ENCODE results near the gene RAB1B.

Gene RAB1B

DNA sequence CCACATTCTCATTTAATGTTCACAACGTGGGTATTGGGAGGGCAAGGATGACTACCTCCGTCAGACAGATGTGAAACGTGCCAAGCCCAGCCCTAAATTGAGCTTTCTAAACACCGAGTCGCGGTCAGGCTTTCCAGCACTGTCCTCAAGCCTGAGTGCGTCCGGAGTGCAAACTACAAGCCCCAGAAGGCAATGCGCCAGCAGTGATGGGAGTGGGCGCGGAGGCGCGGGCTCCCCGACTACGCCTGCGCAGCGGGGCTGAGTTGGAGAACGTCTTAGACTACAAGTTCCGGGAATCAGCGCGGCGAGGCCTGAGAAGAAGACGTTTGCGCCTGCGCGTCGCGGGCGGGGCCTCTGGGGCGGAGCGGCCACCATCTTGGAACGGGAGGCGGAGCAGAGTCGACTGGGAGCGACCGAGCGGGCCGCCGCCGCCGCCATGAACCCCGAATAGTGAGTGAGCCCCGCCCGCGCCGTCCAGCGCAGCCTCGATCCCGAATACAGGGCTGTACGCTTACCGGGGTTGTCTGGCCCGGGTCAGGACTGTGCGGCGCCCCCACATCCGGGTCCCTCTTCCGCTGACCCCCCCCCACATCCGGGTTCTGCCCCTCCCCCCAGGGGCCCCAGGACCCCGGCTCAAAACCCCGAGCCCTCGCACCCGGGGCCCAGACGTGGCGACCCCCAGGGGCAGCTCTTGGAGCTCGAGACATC is at the start of gene RAB1B:
RAB1B (plus strand) TSS at position 396 of the 708 bp plus-strand sequence; CDS start at position 437, 41 bp downstream.
- DNase-seq, result peak; percentile 99

- DNase-seq, result no peak
Observed at GRCh38 chr11:66218846-66219620, 49.4 kb upstream of the RAB1B start.

DNA sequence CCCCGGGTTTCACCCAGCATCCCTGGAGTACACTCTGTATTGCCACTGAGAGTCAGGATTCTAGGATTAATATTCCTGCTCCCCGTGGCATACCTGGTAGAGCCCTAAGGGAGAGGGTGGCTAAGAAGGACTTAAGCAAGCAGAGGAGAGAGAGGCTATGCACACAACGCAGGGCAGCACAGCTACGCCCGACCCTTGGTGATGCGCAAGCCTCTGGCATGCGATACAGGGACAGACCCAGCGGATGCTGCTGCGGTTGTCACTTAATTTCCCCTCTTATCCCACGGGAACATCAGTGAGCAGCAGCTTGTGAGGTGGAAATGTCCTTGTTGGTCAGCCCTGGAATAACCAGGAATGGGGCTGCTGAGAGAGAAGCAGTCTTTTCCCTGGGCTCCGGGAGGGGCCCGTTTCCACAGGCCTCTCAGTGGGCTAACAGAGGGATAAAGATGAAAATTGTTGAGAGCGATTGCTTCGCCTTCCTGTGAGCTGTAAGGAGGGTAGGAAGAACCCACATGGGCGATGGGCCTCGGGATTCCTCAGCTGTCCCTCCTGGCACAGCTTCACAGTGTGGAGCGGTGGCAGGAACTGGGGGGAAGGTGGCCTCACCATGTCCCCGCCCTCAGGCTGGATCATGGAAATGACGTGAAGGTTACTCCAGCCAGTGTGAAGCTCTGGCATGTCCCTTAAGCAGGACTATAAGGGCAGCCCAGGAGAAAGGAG is 48.4 kb upstream of the RAB1B start:
- DNase-seq, result no peak

DNA sequence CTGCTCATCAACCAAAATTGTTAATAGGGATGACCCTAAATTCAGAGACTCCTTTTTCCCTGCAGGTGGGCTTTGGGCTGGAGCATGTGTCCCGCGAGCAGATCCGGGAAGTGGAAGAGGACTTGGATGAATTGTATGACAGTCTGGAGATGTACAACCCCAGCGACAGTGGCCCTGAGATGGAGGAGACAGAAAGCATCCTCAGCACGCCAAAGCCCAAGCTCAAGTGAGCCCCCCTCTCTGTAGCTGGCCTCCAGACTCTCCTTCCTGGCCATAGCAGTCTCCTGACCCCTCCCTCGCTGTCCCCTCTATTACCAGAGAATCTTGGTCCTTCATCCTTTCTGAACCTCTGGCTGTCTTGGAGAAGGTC is 47.9 kb upstream of the RAB1B start:
- DNase-seq, result no peak

- DNase-seq, result no peak
Observed at GRCh38 chr11:66221012-66221411, 47.4 kb upstream of the RAB1B start.

GRCh38 chr11:66221726-66222236 is 46.7 kb upstream of the RAB1B start:
- DNase-seq, result no peak

DNA sequence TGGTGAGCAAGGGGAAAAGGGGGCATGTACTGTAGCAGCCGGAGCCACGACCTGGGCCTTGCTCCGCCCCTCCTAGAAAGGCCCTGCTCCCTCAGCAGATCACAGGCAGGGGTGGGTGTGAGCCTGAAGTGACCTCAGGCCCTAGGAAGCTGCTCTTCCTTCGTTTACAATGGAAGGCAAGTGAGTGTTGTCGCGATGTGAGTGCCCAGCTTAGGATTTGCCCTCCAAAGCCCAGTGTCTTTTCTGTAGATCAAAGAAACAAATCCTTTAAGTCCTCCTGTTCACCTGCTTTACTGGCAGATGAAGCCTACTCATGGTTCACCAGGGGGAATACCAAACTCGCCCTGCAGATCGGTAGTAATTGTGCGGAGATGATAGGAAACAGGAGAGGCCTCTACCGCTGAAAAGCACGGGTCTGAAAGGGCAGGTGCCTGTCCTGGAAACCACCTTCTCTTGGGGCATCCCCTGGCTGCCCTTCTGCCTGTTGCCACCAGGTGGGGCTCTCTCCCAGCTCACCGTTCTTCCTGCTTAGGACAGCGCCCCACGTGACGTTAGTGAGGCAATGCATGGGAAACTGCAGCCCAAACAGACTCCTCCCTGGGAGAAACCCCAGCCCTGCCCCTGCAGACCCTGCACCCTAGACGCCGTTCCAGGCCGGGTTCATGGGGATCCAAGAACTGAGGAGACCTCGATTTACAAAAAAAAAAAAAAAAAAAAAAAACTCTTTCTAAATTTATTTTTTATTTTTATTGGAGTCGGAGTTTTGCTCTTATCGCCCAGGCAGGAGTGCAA is 45.9 kb upstream of the RAB1B start:
- DNase-seq, result peak; percentile 92

- no peak for DNase-seq
Observed at GRCh38 chr11:66224226-66224855, 44.1 kb upstream of the RAB1B start.

- DNase-seq, result no peak
Observed at GRCh38 chr11:66225066-66225465, 43.4 kb upstream of the RAB1B start.

GRCh38 chr11:66226101-66226500 is 42.3 kb upstream of the RAB1B start:
- DNase-seq, result no peak

DNA sequence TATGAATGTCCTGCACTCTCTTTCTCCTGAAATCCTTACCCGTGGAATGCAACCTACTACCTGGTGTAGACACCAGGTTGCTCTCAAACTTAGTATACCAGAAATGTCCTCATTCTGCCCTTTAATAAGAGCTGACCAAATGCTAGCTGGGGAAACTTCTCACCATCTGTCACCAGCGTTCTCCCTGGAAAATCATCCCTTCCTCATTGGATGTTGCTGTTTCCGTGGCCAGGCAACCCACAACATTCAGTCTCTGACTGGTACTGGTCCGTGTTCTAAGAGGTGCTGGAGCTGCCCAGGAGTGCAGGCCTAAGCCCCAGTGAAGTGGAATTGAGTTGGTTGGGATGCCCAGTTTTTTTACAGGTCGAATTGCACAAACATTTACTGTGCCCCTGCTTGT is 40.7 kb upstream of the RAB1B start:
- no peak for DNase-seq

GRCh38 chr11:66228521-66228920 is 39.9 kb upstream of the RAB1B start:
- no peak for DNase-seq

DNA sequence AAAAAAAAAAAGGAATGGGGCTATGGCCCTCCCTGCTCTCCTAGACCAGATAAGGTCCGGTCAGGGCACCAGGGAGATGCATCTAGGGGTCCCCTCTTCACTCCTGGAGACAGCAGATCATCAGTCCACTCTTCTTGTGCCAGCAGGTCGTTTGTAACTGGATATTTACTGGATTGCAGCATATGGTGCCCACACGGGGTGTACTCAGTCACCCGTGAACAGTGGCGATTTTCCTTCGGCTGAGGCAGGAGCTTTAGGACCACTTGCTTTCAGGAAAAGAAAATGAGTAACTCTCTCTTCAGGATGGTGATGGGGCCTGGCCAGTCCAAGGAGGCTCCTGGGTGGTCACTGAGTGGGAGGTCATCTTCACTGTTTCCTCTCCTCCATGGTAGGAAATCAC is 38.3 kb upstream of the RAB1B start:
- no peak for DNase-seq

DNA sequence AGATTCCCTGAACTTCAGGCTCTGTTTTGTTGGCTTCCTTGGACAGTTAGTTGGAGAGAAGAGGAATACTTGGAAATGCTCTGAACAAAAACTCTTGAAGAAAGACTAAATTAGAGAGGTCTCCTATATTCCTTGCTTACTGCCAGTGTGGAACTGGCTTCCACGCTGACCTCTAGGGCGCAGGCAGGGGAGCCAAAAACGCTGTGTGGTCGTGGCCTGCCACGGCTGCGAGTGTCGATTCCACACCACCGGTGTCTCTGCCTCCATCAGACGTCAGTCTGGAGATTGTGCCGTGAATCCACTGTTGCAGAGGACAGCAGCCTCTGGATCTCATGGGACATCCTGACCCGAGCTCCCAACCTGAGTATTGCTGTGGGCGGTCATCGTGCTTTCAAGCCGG is 37.5 kb upstream of the RAB1B start:
- DNase-seq, result no peak

DNA sequence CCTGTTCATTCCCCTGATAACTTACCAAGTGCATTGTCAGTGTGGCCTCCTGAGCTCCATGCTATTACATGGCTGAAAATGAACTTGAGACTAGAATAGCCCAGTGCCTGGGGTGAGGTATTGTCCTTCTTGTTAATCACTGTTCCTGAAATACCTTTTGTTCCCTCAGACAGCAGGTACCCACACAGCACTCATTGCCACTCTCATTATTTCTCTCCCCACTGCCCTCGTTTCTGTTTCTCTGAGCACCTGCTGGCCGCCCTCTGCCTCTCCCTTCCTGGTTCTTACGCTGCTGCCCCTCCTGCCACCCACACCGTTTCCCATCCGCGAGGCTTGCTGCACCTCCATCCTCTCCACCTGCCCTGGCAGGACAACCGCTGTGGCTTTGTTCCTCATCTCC is 36.9 kb upstream of the RAB1B start:
- DNase-seq, result no peak

- DNase-seq, result no peak
Observed at GRCh38 chr11:66232769-66233168, 35.7 kb upstream of the RAB1B start.

DNA sequence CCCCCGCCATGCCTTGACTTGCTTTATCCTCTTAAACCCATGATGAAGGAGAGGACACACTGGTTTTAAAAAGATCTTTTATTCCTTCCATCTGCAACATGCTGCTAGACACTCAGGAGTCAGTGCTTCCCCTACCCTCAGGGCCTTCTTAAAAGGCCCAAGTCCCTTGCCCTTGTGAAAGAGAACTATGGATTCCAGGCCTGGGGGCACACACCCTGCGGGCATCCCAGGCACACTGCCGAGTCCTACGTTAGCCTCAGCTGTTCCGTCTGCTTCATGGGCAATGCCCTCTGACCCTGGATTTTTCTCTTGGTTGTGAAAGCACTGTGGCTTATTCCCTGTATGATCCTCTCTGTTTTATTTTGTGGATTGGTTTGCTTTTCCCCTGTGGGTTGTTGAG is 35.1 kb upstream of the RAB1B start:
- DNase-seq, result no peak

DNA sequence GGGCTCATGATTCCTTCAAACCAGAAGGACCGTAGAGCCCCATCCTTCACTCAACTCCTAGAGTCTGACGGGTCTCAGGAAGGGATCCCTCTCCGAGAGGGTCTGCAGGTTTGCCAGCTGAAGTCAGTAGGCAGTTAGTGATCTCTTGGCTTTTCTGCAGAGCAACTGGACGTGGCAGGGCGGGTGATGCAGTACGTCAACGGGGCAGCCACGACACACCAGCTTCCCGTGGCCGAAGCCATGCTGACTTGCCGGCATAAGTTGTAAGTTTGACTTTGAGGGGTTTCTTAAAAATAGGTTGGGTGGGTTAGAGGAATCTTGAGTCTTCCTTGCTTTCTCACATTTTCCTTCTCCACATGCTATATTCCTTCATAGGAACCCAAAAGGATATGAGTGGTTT is 33.3 kb upstream of the RAB1B start:
- DNase-seq, result no peak

DNA sequence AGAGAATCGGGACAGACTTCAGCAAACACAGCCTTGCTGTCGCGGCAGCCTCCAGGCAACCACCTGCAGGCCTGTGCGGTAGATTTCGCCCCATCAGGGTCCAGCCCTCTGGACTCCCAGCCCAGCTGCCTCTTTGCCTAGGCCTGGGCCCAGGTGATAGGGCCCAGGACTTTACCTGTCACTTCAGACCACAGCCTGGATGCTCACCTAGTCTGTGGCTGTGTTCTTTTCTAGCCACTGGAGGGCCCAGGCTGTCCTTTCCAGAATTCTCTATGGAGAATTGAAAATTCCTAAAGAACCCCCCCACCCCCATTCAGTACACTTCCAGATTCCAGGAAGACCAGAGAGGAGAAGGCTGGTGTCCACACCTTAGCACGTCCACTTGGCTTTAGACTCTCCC is 30.6 kb upstream of the RAB1B start:
- no peak for DNase-seq

- no peak for DNase-seq
Observed at GRCh38 chr11:66238786-66239413, 29.5 kb upstream of the RAB1B start.

DNA sequence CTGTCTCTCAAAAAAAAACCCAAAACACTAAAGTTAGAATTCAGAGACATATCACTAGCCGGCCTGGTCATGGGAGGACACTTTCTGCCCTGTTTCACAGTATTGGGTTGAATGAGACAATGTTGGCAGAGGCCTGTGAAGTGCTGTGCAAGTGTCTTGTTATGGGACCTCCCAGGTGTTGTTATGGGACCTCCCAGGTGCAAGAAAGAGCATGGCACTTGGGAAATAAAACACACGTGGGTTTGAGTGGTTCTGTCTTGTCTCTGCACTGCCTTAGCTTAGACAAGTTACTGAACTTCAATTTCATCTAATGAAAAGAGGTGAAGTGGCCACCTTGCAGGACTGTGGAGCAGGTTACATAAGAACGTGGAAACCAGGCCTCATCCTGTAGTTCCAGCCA is 28.9 kb upstream of the RAB1B start:
- DNase-seq, result no peak
